HG03571 (cell line): ENCODE results near the gene TRIM3.

Source experiments
- ATAC-seq: cut with Tn5 transposase; IDR thresholded peaks from one replicate; pipeline ENCODE4 v1.9.1; 2021; ENCODE audit not compliant: unreplicated experiment

The TRIM3 gene

DNA sequence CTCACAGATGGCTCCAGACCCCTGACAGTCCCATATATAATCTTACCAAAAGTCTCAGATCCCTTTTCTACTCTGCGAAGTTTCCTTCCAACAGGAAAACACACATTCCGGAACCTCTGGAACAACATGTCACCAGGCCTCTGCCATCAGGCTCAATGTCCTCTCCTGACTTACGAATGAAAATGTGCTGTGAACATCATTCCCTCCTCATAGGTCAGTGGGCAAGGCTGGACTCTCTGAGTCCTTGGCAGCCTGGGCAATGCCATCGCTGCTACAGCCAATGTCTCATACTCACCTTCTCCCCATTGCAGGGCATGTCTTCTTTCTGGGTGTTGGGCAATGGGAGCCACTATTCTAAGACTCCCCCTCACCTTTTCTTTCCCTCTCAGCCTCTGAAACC is 31.3 kb downstream of the TRIM3 start:
- ATAC-seq: no peak

DNA sequence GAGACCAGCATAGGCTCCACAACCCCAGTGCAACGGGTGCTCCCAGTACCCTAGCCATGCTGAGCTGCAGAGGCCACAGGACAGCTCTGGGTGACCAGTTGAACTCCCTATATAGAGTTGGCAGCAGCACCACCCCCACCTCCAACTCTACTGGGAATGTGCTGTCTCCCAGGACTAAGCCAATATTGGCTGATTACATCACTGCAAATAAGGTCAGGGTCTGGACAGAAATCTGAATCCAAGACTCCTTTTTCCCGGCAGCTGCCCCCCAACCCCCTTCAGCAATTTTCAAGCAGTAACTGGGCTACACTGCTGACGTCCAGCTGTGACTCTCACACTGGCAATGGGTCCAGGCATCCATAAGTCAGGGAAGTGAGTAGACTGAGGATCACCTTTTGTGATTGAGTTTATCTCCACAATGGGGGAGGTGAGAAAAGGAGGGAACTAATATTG is 32.8 kb downstream of the TRIM3 start, which contains the start of gene HPX:
Gene HPX, minus strand, starts transcription at position 82 of the 453 bp plus-strand sequence. Its CDS starts 24 bp downstream, at position 58.
- no peak for ATAC-seq

DNA sequence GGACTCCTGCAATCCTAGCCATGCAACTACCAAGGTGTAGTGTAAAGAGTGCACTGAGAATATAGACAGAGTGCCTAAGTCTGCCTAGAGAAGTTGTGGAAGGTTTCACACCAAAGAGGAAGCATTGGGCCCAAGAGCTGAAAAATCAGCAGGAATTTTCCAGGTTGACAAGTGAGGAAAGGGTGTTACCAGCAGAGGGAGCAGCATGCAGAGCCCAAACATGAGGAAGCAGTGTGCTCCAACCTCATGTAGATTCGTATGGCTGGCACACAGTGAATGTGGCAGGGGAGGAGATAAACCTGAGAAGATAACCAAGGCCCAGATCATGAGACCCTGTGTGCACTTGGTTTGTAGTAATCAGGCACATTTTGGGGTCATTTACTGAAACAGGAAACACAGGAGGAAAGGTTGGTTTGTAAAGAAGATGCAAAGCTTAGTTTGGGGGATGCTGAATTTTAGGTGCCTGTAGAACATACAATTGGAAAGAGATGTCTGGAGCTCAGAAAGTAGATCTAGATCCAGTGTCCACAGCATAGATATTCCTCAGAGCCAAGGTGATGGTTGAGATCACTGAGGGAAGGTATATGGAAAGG is 34.7 kb downstream of the TRIM3 start:
- ATAC-seq: no peak

DNA sequence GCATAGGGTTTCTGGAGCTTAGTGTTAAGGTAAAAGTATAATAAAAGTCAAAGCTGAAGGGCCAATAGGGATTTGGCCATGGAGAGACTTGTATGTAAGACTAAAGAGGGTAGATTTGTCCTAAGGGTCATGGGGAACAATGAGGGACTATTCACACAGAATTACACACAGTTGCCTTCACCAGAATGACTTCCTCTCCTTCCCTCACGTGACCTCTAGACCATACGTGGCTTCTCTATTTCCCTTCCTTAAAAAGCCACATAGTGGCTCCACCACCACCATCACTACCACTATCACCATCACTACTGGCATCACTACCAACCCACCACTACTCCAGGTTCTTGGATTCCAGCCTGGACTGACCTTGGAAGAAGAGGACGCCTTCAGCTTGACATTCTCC is 35.7 kb downstream of the TRIM3 start:
- ATAC-seq: no peak

DNA sequence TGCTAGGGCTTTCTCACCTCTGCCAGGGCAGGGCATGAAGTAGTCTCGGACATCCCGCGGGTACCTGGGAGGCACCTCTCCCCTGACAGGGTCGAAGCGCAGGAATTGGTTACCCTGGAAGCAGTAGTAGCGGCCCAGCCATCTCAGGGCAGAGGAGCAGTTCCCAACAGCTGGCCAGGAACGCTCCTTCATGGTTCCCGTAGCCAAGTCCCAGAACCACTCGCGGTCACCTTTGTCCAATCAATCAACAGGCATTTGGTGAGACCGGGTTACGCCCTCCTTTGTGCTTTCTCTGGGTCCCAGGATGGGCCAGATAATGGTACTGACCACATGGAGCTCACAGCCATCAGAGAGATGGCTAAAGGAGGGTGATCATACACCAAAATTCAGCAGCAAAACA is 36.3 kb downstream of the TRIM3 start:
- ATAC-seq: no peak

DNA sequence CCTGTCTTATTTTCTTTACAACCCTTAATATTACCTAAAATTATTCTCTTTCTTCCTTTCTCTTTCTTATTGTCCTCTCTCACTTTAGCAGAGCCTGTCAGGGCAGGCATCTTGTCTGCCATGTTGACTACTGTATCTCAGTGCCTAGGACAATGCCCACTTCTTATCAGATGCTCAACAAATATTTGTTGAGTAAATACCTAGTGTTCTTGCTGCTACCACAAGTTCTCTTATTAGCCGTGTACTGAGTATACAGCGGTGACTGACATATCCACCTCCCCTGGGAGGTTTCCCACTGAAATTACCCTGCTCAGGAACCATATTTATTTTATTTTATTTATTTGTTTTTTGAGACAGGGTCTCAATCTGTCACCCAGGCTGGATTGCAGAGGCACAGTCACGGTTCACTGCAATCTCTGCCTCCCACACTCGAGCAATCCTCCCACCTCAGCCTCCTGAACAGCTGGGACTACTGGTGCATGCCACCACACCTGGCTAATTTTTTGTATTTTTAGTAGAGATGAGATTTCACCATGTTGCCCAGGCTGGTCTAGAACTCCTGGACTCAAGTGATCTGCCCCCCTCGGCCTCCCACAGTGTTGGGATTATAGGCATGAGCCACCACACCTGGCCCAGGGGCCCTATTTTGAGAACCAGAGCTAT is 39.6 kb downstream of the TRIM3 start:
- peak; percentile 46 for ATAC-seq

DNA sequence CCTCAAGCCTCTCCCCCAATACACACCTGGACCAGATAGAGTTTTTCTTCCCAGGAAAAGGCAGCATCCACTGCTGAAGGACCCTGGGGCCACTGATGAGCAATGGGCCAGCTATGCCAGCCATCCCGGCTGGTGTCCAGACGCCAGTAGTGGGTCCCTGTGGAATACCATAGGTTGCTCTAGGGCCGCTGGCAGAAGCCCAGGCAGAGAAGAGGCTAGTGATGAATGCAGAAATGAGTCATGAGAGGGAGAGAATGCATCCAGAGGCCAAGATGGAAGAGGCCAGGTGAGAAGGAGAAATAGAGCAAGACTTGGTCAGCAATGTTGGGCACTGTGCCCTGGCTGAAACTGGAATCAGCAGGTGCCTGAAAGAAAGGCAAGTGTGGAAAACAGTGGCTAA is 41.9 kb downstream of the TRIM3 start:
- no peak for ATAC-seq

DNA sequence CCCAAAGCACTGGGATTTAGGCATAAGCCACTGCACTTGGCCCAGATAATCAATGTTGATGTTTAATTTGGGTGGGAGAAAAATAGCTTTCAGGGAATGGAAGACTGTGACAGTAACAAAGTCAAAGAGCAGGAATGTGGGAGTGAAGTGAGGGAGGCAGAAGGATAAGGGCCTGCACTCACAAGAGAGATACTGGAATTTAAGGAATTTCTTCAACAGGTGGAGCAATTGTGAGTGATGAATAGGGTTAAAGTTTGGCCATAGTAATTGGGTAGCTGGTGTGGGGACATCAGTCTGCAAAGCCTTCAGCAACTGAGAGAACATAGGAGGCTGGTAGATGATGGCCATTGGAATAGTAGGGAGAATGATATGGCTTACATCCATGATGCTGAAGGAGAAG is 46.2 kb downstream of the TRIM3 start:
- no peak for ATAC-seq

DNA sequence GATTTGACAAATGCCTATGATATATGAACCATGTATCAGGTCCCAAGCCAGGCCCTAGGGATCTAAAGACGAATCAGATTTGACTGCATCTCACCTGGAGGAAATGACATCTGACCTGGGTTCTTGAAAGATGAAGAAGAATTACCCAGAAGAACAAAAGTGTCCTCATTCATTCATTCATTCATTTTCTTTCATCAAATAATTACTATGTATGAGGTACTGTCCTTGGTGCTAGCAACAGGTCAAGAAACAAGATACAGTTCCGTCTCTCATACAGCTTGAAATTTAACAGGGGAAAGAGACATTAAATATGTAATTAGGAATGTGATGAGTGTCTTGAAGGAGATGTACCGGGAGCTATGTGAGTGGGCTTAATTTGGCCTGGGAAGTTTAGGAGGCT is 53.1 kb downstream of the TRIM3 start:
- ATAC-seq: no peak

DNA sequence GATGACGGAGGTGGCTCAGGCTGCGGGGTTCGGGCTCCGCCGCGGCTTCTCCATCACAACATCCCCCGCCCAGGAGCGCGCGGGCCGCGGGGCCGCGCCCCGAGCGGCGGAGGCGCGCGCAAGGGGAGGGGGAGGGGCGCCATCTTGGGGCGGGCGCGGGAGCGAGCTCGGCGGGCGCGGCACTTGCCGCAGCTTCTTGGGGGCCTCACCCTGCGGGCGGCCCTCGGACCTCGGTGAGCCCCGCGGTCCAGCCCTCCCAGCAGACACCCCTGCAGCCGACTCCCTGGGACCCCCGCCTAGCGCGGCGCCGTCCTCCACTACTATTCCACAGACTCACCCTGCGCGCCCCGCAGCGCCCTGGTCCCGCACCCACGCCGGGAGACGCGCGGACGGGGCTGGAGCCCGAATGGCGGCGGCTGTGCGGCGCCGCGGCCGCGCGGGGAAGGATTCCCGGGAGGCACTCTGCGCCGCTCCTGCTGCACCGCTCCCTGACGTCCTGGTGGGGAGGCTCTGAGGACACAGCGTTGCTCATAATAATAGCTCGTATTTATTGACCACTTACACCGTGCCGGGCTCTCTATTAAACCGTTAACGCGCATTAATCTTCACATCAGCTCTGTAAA is 54.6 kb downstream of the TRIM3 start, which contains the start of gene APBB1:
Gene APBB1, minus strand, starts transcription at position 86 of the 623 bp plus-strand sequence. CDS start 7,747 bp downstream, outside the sequence.
- ATAC-seq: peak; percentile 42

DNA sequence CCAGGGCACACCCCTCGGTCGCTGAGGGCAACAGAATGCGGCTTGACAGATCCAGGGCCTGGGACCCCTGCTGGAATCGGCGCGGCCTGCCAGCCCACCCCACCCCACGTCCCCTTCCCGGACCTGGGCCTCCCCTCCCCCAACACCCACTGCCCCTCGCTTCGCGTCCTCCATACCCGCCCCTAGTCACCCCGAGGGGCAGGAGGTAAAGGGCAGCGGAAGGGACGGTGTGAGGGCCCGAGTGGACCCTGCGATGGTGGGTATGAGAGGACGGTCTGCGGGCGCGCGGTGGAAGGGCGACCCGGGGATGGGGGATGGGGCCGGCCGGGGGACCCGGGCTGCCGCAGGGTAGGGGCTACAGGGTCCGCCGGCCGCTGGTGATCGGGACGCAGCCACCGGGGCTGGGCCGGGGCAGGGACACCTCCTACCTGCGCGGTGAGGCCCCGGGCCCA is 55.2 kb downstream of the TRIM3 start:
- no peak for ATAC-seq

DNA sequence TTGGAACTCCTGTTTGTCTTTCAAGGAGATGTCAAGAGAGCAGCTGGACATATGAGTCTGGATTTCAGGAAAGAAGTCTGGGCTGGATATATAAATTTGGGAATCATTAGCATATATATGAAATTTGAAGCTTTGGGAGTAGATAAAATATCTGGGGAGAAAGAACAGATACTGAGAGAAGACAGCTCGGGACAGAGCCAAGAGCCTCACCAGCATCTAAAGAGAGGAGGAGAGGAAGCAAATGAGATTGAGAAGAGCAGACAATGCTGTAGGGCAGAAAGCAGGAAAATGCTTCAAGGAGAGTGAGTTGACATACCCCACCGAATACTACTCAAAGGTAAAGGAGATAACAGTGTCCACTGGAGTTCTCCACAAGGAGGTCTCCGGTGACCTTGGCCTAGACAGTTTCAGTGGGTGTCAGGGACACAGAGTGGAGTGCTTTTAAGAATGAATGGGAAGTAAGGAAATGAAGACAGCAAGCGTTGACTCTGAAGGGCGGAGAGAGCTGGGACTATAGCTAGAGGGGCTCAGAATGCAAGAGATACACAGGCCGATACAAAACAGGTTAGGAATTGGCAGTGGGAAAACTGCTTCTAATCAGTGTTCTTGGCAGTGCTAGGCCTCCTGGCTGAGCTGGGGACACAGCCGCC is 55.7 kb downstream of the TRIM3 start:
- ATAC-seq: no peak

DNA sequence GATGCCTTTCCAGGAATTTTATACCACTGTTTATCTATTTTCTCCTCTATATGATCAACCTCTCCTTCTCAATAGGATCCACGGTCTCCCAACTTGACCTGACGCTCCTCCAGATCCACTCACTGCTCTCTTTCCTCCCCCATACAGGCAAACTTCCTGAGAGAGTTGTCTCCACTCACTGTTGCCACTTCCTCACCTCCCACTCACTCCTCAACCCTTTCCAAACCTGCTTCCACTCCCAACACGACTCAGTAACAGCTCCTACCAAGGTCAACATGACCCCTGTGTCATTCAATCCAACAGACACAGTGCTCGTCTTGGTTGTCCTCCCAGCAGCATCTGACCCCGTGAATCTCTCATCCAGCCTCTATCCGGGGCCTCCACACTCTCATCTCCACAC is 57.9 kb downstream of the TRIM3 start:
- no peak for ATAC-seq

DNA sequence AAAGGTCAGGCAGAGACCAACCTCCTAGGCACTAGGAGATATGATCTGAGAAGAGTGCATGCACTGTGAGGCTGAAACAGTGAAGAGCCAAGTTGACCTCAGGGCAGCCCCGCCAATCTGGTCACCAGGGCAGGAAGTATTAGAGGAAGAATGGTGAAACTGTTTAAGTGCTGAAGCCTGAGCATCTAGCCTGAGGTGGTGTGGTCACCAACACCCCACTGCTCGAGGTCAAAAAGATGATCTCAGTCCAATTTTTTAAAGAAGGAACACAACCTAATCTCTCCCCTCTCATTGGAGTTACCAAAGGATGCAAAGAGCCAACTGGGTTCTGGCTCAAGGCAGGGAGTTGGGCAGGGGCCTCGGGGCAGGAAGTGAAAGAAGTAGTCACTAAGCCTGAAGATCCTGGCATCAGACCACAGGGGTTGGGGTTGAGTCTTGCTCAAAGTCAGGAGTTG is 58.8 kb downstream of the TRIM3 start:
- ATAC-seq: no peak

DNA sequence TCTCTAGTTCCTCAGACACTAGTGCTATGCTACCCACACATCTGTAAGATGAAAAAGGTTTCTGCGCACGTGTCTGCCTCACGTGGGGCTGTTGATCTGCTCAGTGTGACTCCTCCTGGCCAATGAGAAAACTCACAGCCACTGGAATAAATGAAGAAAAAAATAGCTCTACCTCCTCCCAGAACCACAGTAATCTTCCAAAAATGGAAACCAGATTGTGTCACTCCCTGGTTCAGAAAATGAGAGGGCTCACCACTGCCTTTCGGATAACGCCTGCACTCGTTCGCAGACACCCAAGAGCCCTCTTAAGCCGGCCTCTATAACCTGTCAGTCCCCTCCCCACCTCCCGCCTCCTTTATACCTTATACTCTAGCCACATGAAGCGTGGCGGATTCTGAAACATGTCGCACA is 59.9 kb downstream of the TRIM3 start:
- no peak for ATAC-seq

DNA sequence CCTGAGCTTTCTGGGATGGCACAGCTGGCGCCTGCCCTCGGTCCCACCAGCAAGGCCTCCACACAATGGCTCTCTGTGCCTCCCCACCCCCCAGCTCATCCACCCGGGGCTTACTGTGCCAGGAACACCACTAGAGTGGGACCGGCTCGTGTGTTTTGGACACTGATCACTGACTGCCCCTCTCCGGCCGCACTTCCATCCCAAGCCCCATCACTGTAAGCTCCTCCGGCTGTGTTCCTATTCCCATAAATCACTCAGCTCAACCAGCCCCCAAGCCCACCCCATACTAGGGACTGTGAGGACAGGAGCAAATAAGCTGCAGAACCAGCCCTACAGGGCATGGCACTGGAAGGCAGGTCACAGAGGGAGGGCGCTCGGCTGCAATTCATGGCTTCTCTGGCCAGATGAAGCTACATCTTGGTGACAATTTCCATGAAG is 62.1 kb downstream of the TRIM3 start:
- ATAC-seq: no peak

DNA sequence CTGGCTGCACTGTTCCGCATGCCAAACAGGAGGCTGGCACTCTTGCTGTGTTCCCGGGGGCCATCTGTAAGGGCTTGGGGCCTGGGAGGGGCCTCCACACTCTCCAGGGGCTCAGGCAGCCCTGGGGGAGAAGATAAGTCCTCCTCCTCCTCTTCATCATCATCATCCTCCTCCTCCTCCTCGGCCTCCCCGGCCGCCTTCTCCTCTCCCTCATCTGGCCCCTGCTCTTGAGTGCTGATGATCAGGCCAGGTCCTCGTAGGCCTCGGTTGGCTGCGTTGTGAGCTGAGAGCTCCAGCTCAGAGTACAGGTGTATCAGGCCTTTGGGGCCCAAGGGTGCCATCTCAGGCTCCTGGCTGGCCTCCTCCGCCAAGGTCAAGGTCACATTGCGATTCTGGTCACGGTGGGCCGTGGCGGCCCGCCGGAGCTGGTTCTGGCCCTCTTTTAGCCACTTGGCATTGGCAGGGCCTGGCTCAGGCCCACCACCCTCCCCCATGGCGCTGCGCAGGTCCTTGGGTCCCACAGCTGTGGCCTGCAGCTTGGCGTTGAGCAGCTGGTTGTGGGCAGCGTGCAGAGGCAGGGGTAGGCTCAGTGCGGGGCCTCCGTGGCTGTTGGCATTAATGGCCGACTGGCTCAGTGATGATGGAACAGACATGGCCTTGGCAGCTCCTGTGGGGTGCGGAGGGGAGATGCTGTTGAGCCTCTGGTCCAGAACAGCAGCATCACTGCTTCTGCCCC is 62.9 kb downstream of the TRIM3 start:
- no peak for ATAC-seq

DNA sequence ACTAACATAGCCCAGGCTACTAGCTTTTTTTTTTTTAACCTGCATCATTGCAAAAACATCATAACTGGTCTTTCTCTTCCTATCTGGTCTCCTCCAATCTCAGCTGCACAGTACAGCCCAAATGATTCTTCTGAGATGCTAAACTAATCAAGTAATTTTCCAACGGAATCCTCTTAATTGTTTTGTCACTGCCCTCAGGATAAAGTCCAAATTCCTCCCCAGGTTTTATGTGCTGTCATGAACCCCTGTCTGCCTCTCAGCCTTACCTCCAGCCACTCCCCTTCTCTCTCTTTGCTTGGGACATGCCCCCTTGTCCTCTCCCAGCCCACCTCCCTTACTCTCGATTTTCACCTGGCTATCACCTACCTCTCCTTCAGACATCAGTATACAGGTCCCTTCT is 67.4 kb downstream of the TRIM3 start:
- ATAC-seq: no peak

DNA sequence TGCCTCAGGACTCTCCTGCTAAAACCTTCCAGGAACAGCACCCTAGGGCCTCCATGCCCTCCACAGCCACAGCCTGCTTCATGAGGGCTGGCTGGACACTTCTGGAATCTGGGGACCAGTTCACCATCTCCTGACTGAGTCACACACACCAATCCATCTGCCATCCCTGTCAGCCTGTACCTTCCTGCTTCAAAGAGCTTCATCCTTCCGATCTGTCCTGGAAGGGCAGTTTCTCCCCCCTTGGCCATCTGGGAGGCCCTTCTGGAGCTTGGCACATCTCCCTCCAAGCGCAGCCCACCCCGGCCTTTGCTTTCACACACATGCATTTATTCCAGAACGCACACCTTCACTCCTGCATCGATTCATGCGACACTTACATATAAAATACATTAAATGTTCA is 67.9 kb downstream of the TRIM3 start:
- no peak for ATAC-seq

DNA sequence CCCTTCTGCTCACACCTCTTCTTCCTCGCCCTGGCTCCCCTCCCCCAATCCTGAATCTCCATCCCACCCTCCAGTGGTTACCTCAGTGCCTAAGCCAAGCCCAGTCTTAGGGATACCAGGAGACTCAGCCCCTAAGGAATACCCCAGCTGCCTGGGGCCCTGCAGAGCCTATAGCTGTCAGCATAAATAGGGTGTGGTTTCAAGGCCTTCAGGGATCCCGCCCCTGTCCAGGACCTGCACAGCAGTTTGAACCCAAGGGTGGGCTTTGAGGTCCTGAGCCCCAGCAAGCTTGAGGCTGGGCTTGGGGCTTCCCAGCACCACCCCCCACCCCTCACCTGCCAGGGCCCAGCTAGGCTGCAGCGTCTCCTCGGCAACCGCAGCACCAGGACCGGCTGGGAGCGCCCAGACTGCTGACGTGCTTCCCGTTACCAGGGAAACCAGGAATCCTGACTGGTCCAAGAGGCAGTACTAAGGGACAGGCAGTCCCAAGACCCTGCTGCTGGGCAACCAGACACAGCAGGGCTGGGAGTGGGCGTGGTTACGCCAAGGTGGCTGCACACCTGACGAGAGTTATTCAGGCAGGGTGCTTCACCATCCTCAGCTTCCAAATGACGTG is 68.6 kb downstream of the TRIM3 start:
- ATAC-seq: no peak
